Activated CD8-positive, alpha-beta memory T cell treated with anti-CD3 and anti-CD28 coated beads, Interleukin-2, amount 10 ng/mL, durations not matched to agents 7 days and 5 days (primary cell): ENCODE measurements around the gene MSANTD1. TPM values are rescaled to one million over a fixed set of nuclear protein-coding genes. Genes with fewer than 3 reads are reported as not detected.

Source experiments
- ATAC-seq: fragments of 150-1000 bp; cut with Tn5 transposase; one replicate; pipeline ENCODE4 v1.10.0; 2021; ENCODE audit warnings: moderate library complexity
- CTCF ChIA-PET: fragments of 350-600 bp; sonication (Branson Sonifier 250); formaldehyde crosslinking; loops from one replicate; lab custom pipeline; 2021; ENCODE audit warnings: antibody characterized with exemption; lab: Charles Lee
- DNase-seq: peaks from one replicate; pipeline ENCODE4 v3.0.0-alpha.2; 2020
- H3K27ac Mint-ChIP-seq: one replicate; pipeline ENCODE4 v1.8.0; 2021; ENCODE audit warnings: mild to moderate bottlenecking, mixed read lengths
- H3K27me3 Mint-ChIP-seq: one replicate; pipeline ENCODE4 v1.8.0; 2021; ENCODE audit warnings: mixed read lengths
- H3K36me3 Mint-ChIP-seq: one replicate; pipeline ENCODE4 v1.8.0; 2021; ENCODE audit warnings: mild to moderate bottlenecking, mixed read lengths
- H3K4me1 Mint-ChIP-seq: one replicate; pipeline ENCODE4 v1.8.0; 2021; ENCODE audit warnings: mixed read lengths
- H3K4me3 Mint-ChIP-seq: one replicate; pipeline ENCODE4 v1.8.0; 2021; ENCODE audit warnings: mild to moderate bottlenecking, moderate library complexity, mixed read lengths
- H3K9me3 Mint-ChIP-seq: one replicate; pipeline ENCODE4 v1.8.0; 2022; ENCODE audit warnings: low read depth, mixed read lengths
- total RNA-seq, 2 experiments: library from RNA; stranded (reverse); gene quantifications; one replicate each; pipeline ENCODE4 v1.2.3, GENCODE V29; 2021

MSANTD1 gene
- under 1 TPM; 0.73 to 0.82 TPM for total RNA-seq

DNA sequence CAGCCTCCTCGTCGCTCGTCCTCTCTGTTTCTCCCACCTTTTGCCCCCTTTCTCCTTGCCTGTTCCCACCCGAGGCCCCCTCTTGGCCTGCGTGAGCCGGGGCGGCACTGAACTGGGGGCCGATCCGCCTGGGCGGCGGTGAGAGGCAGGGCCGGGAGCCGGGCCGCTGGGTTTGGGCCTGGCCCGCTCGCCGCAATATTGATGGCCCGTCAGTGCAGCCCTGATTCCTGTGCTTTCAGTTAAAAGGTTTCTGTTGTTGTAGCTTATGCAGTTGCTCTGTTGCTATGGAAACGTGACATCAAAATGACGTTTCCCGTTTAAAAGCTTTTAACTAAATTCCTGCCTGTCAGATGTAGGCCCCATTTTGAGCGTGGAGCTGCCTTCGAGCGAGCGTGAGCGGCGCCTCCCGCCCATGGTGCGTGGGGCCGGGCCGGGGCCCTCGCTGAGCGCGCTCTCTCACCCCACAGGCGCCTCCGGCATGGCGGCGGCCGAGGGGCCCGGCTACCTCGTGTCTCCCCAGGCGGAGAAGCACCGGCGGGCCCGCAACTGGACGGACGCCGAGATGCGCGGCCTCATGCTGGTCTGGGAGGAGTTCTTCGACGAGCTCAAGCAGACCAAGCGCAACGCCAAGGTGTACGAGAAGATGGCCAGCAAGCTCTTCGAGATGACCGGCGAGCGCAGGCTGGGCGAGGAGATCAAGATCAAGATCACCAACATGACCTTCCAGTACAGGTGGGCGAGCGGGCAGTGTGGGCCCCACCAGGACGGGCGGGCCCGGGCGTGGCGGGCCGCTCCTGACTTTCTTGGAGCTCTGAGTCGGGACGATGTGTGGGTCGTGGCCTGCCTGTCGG lies at the start of gene MSANTD1:
Gene MSANTD1 (plus strand): TSS at position 349 of the 851 bp plus-strand sequence. CDS start 64 bp downstream, at position 413.
- H3K4me1 Mint-ChIP-seq = peaks cover 6% of the 10 kb centered on the region
- no peaks in the 10 kb centered on the region for H3K36me3 Mint-ChIP-seq
- no peak within 1 kb of the TSS for H3K4me3 Mint-ChIP-seq
- no peaks in the 10 kb centered on the region for H3K9me3 Mint-ChIP-seq
- no peak for DNase-seq
- ATAC-seq = no peak
- H3K27ac Mint-ChIP-seq = peak within 1 kb of the TSS; percentile 28
- H3K27me3 Mint-ChIP-seq = no peaks in the 10 kb centered on the region
- CTCF ChIA-PET = no interaction called here

DNA sequence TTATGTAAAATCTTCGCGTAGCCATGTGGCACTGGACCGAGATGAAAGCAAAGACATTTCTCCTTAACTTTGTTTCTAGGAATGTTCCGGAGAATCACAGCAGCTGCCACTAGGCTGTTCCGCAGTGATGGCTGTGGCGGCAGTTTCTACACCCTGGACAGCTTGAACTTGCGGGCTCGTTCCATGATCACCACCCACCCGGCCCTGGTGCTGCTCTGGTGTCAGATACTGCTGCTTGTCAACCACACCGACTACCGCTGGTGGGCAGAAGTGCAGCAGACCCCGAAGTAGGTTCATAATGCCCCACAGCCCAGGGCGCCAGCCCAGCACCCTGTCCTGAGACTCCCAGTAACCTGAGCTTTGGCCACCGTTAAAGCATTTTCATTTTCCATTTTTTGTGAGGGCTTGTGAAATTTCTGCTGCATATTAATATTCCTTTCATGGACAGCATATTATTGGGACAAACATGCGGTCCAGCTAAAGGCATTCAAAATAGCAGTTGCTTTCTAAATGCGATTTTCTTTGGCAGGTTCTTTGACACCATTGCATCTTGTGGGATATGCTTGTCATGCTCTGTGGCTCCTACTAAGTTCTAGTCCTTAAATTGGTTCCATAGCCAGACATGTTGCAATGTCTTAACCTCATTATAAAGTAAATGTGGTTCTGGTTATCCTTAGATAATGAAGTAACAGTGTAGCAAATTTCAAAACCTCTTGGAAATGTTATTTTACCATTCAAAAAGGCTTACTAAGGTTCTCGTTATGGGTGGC lies 49.1 kb upstream of the MSANTD1 start:
- peaks cover 18% of the 10 kb centered on the region for H3K36me3 Mint-ChIP-seq
- ATAC-seq (no peak), DNase-seq (no peak)
- no peaks in the 10 kb centered on the region for H3K9me3 Mint-ChIP-seq
- CTCF ChIA-PET = interaction anchor here (1.0 kb wide), 1 partner anchor 221 kb away, joined by 3 read pairs; no protein-coding TSS in a partner anchor
- peaks cover 66% of the 10 kb centered on the region for H3K4me1 Mint-ChIP-seq
- no peak overlapping the region for H3K4me3 Mint-ChIP-seq
- no peak overlapping the region for H3K27ac Mint-ChIP-seq
- H3K27me3 Mint-ChIP-seq = no peaks in the 10 kb centered on the region

DNA sequence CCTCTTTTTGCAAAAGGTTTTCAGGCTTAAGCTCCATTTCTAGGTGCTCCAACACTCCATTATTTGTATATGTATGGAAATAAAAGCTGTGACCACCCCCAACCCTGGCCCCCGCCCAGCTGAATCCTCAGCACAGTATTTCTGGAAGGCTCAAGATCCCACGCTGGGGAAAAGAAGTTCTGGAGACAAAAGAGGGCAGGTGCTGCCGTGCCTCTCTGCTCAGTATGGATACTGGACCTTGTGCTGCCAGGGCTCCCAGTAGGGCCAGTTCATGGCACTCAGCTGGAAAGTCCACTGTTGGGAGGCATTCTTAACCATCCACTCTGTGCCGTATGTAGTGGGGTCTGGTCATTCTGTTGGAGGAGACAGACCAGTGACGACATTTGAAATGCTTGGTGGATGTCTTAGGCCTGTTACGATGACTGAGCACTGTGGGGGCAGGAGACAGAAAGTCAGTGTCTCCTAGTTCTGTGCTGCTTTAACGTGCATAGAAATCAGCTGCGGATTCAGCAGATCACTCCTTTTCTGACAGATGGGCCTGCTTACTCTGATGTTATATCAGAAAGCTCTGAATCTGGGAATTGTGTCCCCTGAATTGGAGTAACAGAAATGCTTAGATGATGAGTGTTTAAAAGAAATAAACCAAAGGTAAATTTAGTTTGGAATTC lies 48.4 kb upstream of the MSANTD1 start:
- CTCF ChIA-PET = interaction anchor here (0.7 to 1.1 kb wide), 3 partner anchors 10 to 243 kb away, joined by 3 to 4 read pairs (median 3); no protein-coding TSS in a partner anchor
- peak overlapping the region; percentile 7 for H3K27ac Mint-ChIP-seq

DNA sequence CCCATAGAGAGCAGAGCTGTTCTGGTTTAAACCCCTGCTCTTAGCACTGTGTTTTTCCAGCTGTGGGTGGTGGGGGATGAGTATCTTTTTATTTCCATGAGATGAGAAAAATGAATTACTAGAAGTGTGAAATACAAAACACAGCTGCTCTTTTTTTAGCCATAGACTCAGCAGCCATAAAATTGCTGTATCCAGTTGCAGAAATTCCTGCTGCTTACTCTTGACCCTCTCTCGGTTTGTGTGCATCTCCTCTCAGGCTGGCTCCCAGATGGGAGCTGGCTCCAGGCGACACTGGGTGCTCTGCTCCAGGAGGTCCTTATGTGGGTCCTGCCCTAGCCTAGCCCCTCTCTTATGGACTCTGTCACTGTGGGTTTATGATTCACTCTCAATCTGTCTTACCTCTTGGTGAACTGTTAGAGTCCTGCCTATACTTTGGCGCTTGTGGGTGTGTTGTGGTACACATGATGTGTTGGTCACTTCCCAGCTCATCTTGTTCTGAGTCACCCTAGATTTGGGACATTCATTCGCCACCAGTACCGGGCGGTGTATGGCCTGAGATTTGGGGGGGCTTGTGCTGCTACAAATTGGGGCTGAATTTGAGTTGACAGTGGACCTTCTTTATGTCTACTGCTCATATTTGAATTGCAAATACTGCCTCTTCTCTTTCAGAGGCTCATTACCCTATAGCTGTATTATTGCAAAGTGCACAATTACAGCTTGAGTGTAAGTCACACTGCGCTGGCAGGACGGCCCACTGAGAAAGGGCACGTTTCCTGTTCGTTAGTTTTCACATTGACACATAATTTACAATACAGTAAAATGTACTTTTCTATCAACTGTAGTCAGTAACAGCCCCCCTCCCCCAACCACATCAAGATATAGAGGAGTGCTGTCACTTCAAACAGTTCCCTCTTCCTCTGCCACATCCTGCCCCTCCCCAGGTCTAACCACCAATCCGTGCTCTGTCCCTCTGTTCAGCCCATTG lies 46.9 kb upstream of the MSANTD1 start:
- peak overlapping the region; percentile 68 for H3K4me3 Mint-ChIP-seq
- no peaks in the 10 kb centered on the region for H3K27me3 Mint-ChIP-seq
- peaks cover 47% of the 10 kb centered on the region for H3K4me1 Mint-ChIP-seq
- H3K9me3 Mint-ChIP-seq = no peaks in the 10 kb centered on the region
- peaks cover 24% of the 10 kb centered on the region for H3K36me3 Mint-ChIP-seq
- peak; percentile 93 for ATAC-seq
- DNase-seq = peak; percentile 92
- CTCF ChIA-PET = interaction anchor here (0.7 to 4.8 kb wide), 5 partner anchors 9 to 279 kb away, joined by 3 to 23 read pairs (median 3); no protein-coding TSS in a partner anchor
- H3K27ac Mint-ChIP-seq = peak overlapping the region; percentile 96

More for the DNA sequence above, 48.4 kb upstream of the MSANTD1 start:
- H3K9me3 Mint-ChIP-seq = no peaks in the 10 kb centered on the region
- ATAC-seq (no peak), DNase-seq (no peak)
- peaks cover 18% of the 10 kb centered on the region for H3K36me3 Mint-ChIP-seq
- H3K4me3 Mint-ChIP-seq = no peak overlapping the region
- H3K27me3 Mint-ChIP-seq = no peaks in the 10 kb centered on the region
- peaks cover 61% of the 10 kb centered on the region for H3K4me1 Mint-ChIP-seq

DNA sequence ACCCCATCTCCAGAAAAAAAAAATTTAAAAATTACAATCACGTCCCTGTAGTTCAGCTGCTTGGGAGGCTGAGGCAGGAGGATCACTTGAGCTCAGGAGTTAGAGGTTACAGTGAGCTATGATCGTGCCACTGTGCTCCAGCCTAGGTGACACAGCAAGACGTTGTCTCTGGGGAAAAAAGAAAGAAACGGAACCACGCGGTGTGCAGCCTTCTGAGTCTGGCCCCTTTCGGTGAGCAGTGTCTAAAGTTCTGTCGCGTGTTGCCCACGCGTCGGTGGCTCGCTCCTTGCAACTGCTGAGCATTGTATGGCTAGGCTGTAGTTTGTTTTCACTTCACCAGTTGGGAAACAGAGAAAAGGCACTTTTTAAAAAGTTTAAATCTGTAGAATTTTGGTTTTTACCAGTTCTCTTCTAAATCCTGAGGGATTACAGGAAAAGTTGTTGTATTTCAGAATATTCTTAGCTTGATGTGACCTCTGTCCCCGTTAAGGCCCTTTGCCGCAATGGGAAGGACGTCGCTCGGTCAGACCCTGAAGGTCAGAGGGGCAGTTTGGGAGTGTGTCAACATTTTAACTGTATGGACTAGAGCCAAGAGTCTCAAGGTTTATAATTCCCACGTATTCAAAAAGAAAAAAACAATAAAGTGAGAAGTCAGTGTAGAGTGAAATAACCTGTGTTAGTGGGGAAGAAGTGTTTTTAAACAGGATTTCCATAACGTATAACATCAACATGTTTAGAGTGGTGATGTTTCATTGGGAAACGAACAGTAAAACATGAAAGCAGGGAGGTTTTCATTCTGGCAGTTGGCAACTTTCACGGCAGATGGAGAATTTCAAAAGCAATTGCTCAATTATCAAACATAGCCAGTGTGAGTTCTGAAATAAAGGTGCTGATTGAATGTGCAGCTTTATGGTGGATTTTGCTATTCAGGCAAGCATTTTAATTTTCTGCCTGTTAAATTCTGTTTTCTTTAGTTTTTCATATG lies 45.8 kb upstream of the MSANTD1 start:
- ATAC-seq (peak; percentile 40), DNase-seq (peak; percentile 62)
- Mint-ChIP-seq H3K4me1 (peaks cover 39% of the 10 kb centered on the region), H3K27me3 (no peaks in the 10 kb centered on the region), H3K9me3 (no peaks in the 10 kb centered on the region), H3K36me3 (peaks cover 29% of the 10 kb centered on the region), H3K27ac (peak overlapping the region; percentile 96), H3K4me3 (peak overlapping the region; percentile 68)
- CTCF ChIA-PET = interaction anchor here (0.9 to 4.8 kb wide), 5 partner anchors 10 to 278 kb away, joined by 3 to 23 read pairs (median 3); no protein-coding TSS in a partner anchor

DNA sequence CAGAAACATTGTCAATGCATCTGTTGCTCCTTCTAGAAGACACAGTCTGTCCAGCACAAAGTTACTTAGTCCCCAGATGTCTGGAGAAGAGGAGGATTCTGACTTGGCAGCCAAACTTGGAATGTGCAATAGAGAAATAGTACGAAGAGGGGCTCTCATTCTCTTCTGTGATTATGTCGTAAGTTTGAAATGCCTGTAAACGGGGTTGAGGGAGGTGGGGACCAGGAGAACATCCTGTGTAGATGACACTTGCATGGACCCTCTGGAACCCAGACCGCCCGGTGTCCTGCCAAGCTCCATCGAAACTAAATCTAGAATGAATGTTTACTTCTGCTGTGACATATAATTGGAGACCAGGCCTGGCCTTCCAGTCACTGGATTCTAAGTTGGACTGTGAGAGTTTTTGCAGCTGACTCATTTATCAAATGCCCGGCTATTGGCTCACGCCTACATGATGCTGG lies 45.0 kb upstream of the MSANTD1 start:
- H3K4me1 Mint-ChIP-seq = peaks cover 39% of the 10 kb centered on the region
- CTCF ChIA-PET = interaction anchor here (0.9 to 4.8 kb wide), 3 partner anchors 11 to 43 kb away, joined by 3 to 23 read pairs (median 3); no protein-coding TSS in a partner anchor
- ATAC-seq = no peak

DNA sequence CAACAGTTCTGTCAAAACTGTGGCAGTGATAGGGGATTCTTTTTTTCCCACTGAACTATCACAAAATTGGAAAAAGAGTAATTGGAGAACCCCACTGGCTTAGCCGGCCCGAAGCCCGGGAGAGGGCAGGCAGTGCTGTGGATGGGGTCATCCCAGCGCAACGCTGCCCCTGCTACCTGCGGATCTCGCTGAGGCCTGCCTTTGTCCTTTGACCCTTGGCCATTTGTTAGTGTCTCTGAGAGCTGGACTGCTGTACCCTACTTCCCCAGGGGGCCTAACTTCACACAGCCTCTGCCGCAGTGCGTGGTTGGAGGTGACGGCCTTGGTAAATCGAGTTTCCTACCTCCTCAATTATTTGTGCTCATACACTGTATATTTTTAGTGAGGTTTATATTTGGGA lies 43.0 kb upstream of the MSANTD1 start:
- no peak for ATAC-seq
- H3K27ac Mint-ChIP-seq = no peak overlapping the region
- peaks cover 33% of the 10 kb centered on the region for H3K4me1 Mint-ChIP-seq
- H3K4me3 Mint-ChIP-seq = no peak overlapping the region
- CTCF ChIA-PET = interaction anchor here (4.8 kb wide), 1 partner anchor 13 kb away, joined by 23 read pairs; no protein-coding TSS in a partner anchor
- no peak for DNase-seq
- no peaks in the 10 kb centered on the region for H3K9me3 Mint-ChIP-seq
- H3K36me3 Mint-ChIP-seq = peaks cover 43% of the 10 kb centered on the region
- H3K27me3 Mint-ChIP-seq = no peaks in the 10 kb centered on the region

More for the DNA sequence above, 45.0 kb upstream of the MSANTD1 start:
- Mint-ChIP-seq H3K27ac (peak overlapping the region; percentile 60), H3K36me3 (peaks cover 36% of the 10 kb centered on the region), H3K4me3 (no peak overlapping the region), H3K9me3 (no peaks in the 10 kb centered on the region), H3K27me3 (no peaks in the 10 kb centered on the region)
- DNase-seq = no peak

DNA sequence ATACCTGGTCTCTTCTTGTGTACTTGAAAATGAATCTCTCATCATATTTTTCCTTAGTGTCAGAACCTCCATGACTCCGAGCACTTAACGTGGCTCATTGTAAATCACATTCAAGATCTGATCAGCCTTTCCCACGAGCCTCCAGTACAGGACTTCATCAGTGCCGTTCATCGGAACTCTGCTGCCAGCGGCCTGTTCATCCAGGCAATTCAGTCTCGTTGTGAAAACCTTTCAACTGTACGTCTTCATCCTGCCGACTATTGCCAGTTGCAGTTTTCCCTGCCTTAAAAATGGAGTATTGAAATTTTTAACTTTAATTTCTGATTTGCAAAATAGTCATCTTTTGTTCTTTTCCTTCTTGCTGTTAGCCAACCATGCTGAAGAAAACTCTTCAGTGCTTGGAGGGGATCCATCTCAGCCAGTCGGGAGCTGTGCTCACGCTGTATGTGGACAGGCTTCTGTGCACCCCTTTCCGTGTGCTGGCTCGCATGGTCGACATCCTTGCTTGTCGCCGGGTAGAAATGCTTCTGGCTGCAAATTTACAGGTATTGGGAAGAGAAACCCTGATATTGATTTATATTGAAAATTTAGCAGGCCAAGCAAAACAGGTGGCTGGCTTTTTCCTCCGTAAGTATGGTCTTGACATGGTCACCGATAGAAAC lies 42.4 kb upstream of the MSANTD1 start:
- CTCF ChIA-PET = no interaction called here
- no peak overlapping the region for H3K4me3 Mint-ChIP-seq
- H3K9me3 Mint-ChIP-seq = no peaks in the 10 kb centered on the region
- H3K4me1 Mint-ChIP-seq = peaks cover 29% of the 10 kb centered on the region
- no peaks in the 10 kb centered on the region for H3K27me3 Mint-ChIP-seq
- no peak overlapping the region for H3K27ac Mint-ChIP-seq
- peaks cover 43% of the 10 kb centered on the region for H3K36me3 Mint-ChIP-seq
- ATAC-seq (no peak), DNase-seq (no peak)

DNA sequence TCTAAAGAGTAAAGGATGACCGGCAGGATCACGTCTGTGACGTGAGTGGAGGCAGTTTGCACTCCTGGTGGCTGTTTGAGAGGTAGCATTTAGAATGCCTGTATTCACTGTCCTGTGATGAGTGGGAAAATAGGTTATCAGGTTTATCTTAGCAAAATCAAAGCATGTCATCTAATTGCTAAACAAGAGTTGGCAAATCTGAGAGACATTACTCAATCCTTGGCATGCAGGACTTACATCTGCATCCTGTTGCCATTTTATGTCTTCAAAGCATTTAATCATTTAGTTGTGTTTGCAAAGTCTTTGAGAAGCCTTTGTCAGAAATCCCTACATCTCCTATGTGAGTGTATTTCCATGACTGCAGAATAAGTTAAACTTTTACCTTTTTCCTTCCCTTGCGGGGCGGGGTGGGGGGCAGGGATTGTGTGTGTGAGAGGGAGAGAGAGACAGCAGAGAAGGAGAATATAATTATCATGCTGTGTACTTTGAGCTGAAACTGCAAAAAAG lies 41.4 kb upstream of the MSANTD1 start:
- Mint-ChIP-seq H3K9me3 (no peaks in the 10 kb centered on the region), H3K36me3 (peaks cover 47% of the 10 kb centered on the region), H3K27me3 (no peaks in the 10 kb centered on the region), H3K27ac (no peak overlapping the region), H3K4me1 (peaks cover 19% of the 10 kb centered on the region), H3K4me3 (no peak overlapping the region)
- CTCF ChIA-PET = no interaction called here
- ATAC-seq = no peak
- DNase-seq = no peak

DNA sequence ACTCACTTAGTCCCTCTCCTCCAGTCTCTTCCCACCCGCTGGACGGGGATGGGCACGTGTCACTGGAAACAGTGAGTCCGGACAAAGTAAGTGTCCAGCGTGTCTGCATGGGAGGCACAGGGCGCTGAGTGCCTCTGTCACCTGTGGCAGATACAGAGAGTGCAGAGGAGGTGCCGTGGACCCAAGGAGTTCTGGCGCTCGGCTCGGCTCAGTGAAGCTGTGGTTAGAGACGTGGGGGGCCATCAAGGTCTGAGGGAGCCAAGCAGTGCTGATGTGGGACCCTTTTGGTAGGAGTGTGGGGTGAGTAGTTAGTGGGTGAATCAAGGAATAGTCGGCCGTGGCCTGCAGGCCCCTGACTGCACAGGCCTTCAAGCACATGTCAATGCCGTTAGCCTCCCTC lies 40.1 kb upstream of the MSANTD1 start:
- H3K27ac Mint-ChIP-seq = no peak overlapping the region
- DNase-seq (no peak), ATAC-seq (no peak)
- H3K36me3 Mint-ChIP-seq = peaks cover 46% of the 10 kb centered on the region
- H3K4me3 Mint-ChIP-seq = no peak overlapping the region
- no peaks in the 10 kb centered on the region for H3K9me3 Mint-ChIP-seq
- CTCF ChIA-PET = interaction anchor here (1.2 kb wide), 1 partner anchor 15 kb away, joined by 3 read pairs; no protein-coding TSS in a partner anchor
- peaks cover 6% of the 10 kb centered on the region for H3K4me1 Mint-ChIP-seq
- no peaks in the 10 kb centered on the region for H3K27me3 Mint-ChIP-seq
